WTC11 (cell line): ENCODE results near the gene LARP7. TPM values are rescaled to one million over a fixed set of nuclear protein-coding genes. Genes with fewer than 3 reads are reported as not detected.

ENCODE experiments used
- AFF4 ChIP-seq: sonication (generic); formaldehyde crosslinking; IDR thresholded peaks from 2 replicates; pipeline ENCODE4 v1.8.1; 2023; ENCODE audit warnings: mild to moderate bottlenecking, missing genetic modification reagents, borderline replicate concordance
- CTCF ChIP-seq: fragments of 200-600 bp; IDR thresholded peaks from 2 replicates; pipeline ENCODE4 v1.8.0; 2022; ENCODE audit warnings: antibody characterized with exemption
- E2F1 ChIP-seq: sonication (generic); formaldehyde crosslinking; IDR thresholded peaks from 2 replicates; pipeline ENCODE4 v1.8.0; 2022; ENCODE audit warnings: mild to moderate bottlenecking, missing genetic modification reagents
- E2F4 ChIP-seq: sonication (generic); formaldehyde crosslinking; IDR thresholded peaks from 2 replicates; pipeline ENCODE4 v1.8.1; 2022; ENCODE audit warnings: low read depth, mild to moderate bottlenecking, moderate library complexity, missing genetic modification reagents, borderline replicate concordance
- HMGA2 ChIP-seq: fragments of 250-450 bp; sonication (Bioruptor Pico); IDR thresholded peaks from 2 replicates; pipeline ENCODE4 v1.4.0; 2021; ENCODE audit warnings: mild to moderate bottlenecking, moderate library complexity
- HMGXB4 ChIP-seq: sonication (generic); formaldehyde crosslinking; IDR thresholded peaks from 2 replicates; pipeline ENCODE4 v1.8.1; 2023; ENCODE audit warnings: mild to moderate bottlenecking, moderate library complexity, missing genetic modification reagents
- JAZF1 ChIP-seq: fragments of 250-450 bp; sonication (Bioruptor Pico); IDR thresholded peaks from 2 replicates; pipeline ENCODE4 v1.9.0; 2021; ENCODE audit warnings: moderate library complexity, mild to moderate bottlenecking, inconsistent platforms
- MLX ChIP-seq: sonication (generic); formaldehyde crosslinking; IDR thresholded peaks from 2 replicates; pipeline ENCODE4 v1.8.1; 2023; ENCODE audit warnings: mild to moderate bottlenecking, missing genetic modification reagents, moderate library complexity
- NFE2L1 ChIP-seq: sonication (generic); formaldehyde crosslinking; IDR thresholded peaks from 2 replicates; pipeline ENCODE4 v1.8.1; 2023; ENCODE audit warnings: missing genetic modification reagents
- NFYB ChIP-seq: sonication (generic); formaldehyde crosslinking; conservative IDR thresholded peaks from 2 replicates; pipeline ENCODE4 v1.8.0; 2022; ENCODE audit warnings: low read depth, missing genetic modification reagents
- PRRX2 ChIP-seq: fragments of 250-450 bp; sonication (Bioruptor Pico); IDR thresholded peaks from 2 replicates; pipeline ENCODE4 v1.8.0; 2021; ENCODE audit warnings: mild to moderate bottlenecking
- RELA ChIP-seq: sonication (generic); formaldehyde crosslinking; IDR thresholded peaks from 2 replicates; pipeline ENCODE4 v1.8.1; 2022; ENCODE audit warnings: missing genetic modification reagents, mild to moderate bottlenecking, borderline replicate concordance
- SMAD3 ChIP-seq: sonication (generic); formaldehyde crosslinking; IDR thresholded peaks from 2 replicates; pipeline ENCODE4 v1.8.0; 2022; ENCODE audit warnings: missing genetic modification reagents, mild to moderate bottlenecking, borderline replicate concordance
- SMAD4 ChIP-seq: sonication (generic); formaldehyde crosslinking; IDR thresholded peaks from 2 replicates; pipeline ENCODE4 v1.8.0; 2022; ENCODE audit warnings: mild to moderate bottlenecking, missing genetic modification reagents
- SP1 ChIP-seq: sonication (generic); formaldehyde crosslinking; conservative IDR thresholded peaks from 2 replicates; pipeline ENCODE4 v1.8.1; 2022; ENCODE audit warnings: missing genetic modification reagents
- TEAD1 ChIP-seq: sonication (generic); formaldehyde crosslinking; IDR thresholded peaks from 2 replicates; pipeline ENCODE4 v1.8.0; 2022; ENCODE audit warnings: mild to moderate bottlenecking, missing genetic modification reagents
- TEAD4 ChIP-seq: sonication (generic); formaldehyde crosslinking; IDR thresholded peaks from 2 replicates; pipeline ENCODE4 v1.8.0; 2022; ENCODE audit warnings: mild to moderate bottlenecking, missing genetic modification reagents
- TP53 ChIP-seq: sonication (generic); formaldehyde crosslinking; IDR thresholded peaks from 2 replicates; pipeline ENCODE4 v1.8.1; 2023; ENCODE audit warnings: mild to moderate bottlenecking, missing genetic modification reagents
- ZBTB21 ChIP-seq: sonication (generic); formaldehyde crosslinking; IDR thresholded peaks from 2 replicates; pipeline ENCODE4 v1.8.1; 2023; ENCODE audit warnings: mild to moderate bottlenecking, missing genetic modification reagents, borderline replicate concordance
- ZBTB43 ChIP-seq: sonication (generic); formaldehyde crosslinking; IDR thresholded peaks from 2 replicates; pipeline ENCODE4 v1.8.1; 2023; ENCODE audit warnings: mild to moderate bottlenecking, missing genetic modification reagents
- ZMAT4 ChIP-seq: fragments of 250-450 bp; sonication (Bioruptor Pico); IDR thresholded peaks from 2 replicates; pipeline ENCODE4 v1.9.0; 2021; ENCODE audit warnings: mild to moderate bottlenecking
- ZNF121 ChIP-seq: sonication (generic); formaldehyde crosslinking; IDR thresholded peaks from 2 replicates; pipeline ENCODE4 v1.8.0; 2023; ENCODE audit warnings: missing genetic modification reagents
- ZNF263 ChIP-seq: sonication (generic); formaldehyde crosslinking; IDR thresholded peaks from 2 replicates; pipeline ENCODE4 v1.8.1; 2022; ENCODE audit warnings: low read depth, mild to moderate bottlenecking, moderate library complexity, missing genetic modification reagents
- ZNF317 ChIP-seq: sonication (generic); formaldehyde crosslinking; IDR thresholded peaks from 2 replicates; pipeline ENCODE4 v1.8.1; 2023; ENCODE audit warnings: low read depth, mild to moderate bottlenecking, moderate library complexity, missing genetic modification reagents, borderline replicate concordance
- ZNF396 ChIP-seq: fragments of 250-450 bp; sonication (Bioruptor Pico); IDR thresholded peaks from 2 replicates; pipeline ENCODE4 v1.8.0; 2021; ENCODE audit warnings: mild to moderate bottlenecking, moderate library complexity, borderline replicate concordance
- total RNA-seq: library from RNA; stranded (reverse); gene quantifications from 3 replicates; pipeline ENCODE4 v1.2.3, GENCODE V29; 2021

Gene LARP7
- total RNA-seq, 1 experiment from 2014 or later = 46.2 TPM

GRCh38 chr4:112636688-112637551 lies at the start of gene LARP7, which contains the start of gene ZGRF1 (continued):
- no peak for TF ChIP-seq ZBTB43 (CRISPR knock-in tag)
- 0 out of 2 replicates have a peak, but pooled peaks have one; percentile 12 for TF ChIP-seq ZNF121 (CRISPR knock-in tag)
- TF ChIP-seq RELA (CRISPR knock-in tag) = no peak
- TF ChIP-seq SMAD4 (CRISPR knock-in tag) = no peak
- no peak for TF ChIP-seq NFE2L1
- no peak for TF ChIP-seq SMAD3
- TF ChIP-seq ZBTB21 (CRISPR knock-in tag) = no peak; the same call in 1 of the 2 replicates
- no peak for TF ChIP-seq MLX (CRISPR knock-in tag)
- no peak for TF ChIP-seq ZNF317 (CRISPR knock-in tag)
- TF ChIP-seq NFYB (CRISPR knock-in tag) = peak; percentile 39; the same call in 1 of the 2 replicates
- TF ChIP-seq TEAD4 (CRISPR knock-in tag) = no peak
- TF ChIP-seq TP53 (CRISPR knock-in tag) = no peak
- TF ChIP-seq SP1 (CRISPR knock-in tag) = peak; percentile 80
- no peak for TF ChIP-seq PRRX2 (CRISPR knock-in tag)
- peak; percentile 66; the same call in 1 of the 2 replicates for TF ChIP-seq E2F4 (CRISPR knock-in tag)
- no peak for TF ChIP-seq ZNF263 (CRISPR knock-in tag)
- peak; percentile 69; the same call in 1 of the 2 replicates for TF ChIP-seq HMGXB4 (CRISPR knock-in tag)
- TF ChIP-seq TEAD1 (CRISPR knock-in tag) = 0 out of 2 replicates have a peak, but pooled peaks have one; percentile 64
- no peak for TF ChIP-seq HMGA2 (CRISPR knock-in tag)
- TF ChIP-seq JAZF1 (CRISPR knock-in tag) = no peak
- no peak for TF ChIP-seq ZNF396 (CRISPR knock-in tag)
- no peak for TF ChIP-seq ZMAT4
- TF ChIP-seq E2F1 (CRISPR knock-in tag) = no peak
- TF ChIP-seq AFF4 (CRISPR knock-in tag) = no peak
- TF ChIP-seq CTCF = peak; percentile 97
